Measurements from ENCODE around the gene SF3B4.

- no peak for TF ChIP-seq CTCF (IDR thresholded peaks at IDR 0.05)
- TF ChIP-seq EZH2phosphoT487 (IDR thresholded peaks at IDR 0.05) = no peak
- no peak for TF ChIP-seq EZH2 (IDR thresholded peaks at IDR 0.05)
Measured at GRCh38 chr1:149915429-149916192, 12.0 kb downstream of the SF3B4 start.
